A673 (cell line): Measurements from ENCODE around the gene TMBIM4.
A peak's percentile ranks its signal among the peaks of the same experiment; 100 is the strongest.

Experiments used
- EZH2 ChIP-seq: fragments of 200-600 bp; sonication (generic); IDR thresholded peaks from 2 replicates; pipeline ENCODE4 v1.6.1; 2017; ENCODE audit warnings: borderline replicate concordance, low read depth, mild to moderate bottlenecking, mixed read lengths, antibody characterized with exemption, low read length; ENCODE audit not compliant: poor library complexity, severe bottlenecking
- TF ChIP-seq, protein P1 (sequence below): fragments of 300-800, 200-600 bp; sonication (generic); conservative IDR thresholded peaks from 2 replicates; pipeline ENCODE4 v1.5.1; 2017; ENCODE audit warnings: low read depth, mild to moderate bottlenecking, antibody characterized with exemption, low read length, moderate library complexity, mixed read lengths

DNA sequence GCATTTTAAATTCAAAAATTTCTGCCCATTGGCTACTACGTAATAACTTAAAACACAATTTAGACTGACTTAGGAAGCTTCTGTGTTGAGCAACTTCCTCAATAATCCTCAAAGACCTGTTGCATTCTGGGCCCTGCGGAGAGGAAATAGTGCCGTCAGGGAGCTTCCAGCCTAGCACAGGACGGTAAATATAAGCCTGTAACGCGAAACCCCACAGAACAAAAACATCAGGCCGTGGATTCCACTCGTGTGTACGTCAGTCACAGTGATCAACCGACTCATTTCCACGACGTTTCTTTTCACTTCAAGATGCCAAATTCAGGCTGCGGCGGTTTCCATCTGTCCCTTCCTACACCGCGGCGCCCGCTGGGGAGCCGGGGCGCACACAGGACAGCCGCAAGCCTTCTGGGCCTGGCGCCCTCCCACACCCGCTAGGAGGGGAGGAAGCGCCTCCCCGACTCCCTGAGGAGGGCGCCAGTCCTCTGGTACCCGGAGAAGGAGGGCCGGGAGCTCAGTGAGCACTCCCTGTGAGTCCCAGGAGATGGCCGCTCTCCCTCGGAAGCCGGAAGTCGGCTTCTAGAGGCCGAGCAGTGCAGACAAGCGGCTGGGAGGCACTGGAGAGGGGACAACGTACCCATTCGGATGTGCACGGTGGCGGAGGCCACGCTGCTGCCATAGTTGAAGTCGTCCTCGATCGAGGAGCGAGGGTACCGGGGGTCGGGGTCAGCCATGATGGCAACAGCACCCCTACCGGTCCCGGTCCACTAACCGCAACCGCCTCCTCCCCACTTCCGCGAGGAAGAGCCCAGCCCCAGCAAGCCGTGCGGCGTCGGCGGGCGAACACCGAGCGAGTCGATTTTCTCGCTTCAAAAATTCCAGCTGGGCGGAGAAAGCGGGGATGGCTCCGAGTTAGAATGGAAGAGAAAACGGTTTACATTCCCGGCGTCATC lies at the start of gene TMBIM4:
- TF ChIP-seq, protein P1, sequence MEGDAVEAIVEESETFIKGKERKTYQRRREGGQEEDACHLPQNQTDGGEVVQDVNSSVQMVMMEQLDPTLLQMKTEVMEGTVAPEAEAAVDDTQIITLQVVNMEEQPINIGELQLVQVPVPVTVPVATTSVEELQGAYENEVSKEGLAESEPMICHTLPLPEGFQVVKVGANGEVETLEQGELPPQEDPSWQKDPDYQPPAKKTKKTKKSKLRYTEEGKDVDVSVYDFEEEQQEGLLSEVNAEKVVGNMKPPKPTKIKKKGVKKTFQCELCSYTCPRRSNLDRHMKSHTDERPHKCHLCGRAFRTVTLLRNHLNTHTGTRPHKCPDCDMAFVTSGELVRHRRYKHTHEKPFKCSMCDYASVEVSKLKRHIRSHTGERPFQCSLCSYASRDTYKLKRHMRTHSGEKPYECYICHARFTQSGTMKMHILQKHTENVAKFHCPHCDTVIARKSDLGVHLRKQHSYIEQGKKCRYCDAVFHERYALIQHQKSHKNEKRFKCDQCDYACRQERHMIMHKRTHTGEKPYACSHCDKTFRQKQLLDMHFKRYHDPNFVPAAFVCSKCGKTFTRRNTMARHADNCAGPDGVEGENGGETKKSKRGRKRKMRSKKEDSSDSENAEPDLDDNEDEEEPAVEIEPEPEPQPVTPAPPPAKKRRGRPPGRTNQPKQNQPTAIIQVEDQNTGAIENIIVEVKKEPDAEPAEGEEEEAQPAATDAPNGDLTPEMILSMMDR, result peak; percentile 58
- no peak for TF ChIP-seq EZH2
